Uterus (tissue), 2 donors: ENCODE measurements around the gene FGF14.

ENCODE experiments used
- POLR2A ChIP-seq, 2 donors: fragments of 450-650 bp; IDR thresholded peaks; one replicate each; pipeline ENCODE4 v1.6.1; 2016; ENCODE audit warnings: antibody characterized with exemption in 2 of 2, mild to moderate bottlenecking in 1 of 2, moderate library complexity in 1 of 2
- TF ChIP-seq, protein P1 (sequence below), 4 experiments: fragments of 200-600 bp in 2 of 4; fragments of 450-650 bp in 2 of 4; sonication (generic) in 2 of 4; IDR thresholded peaks; one replicate each; pipeline ENCODE4 v1.5.1; 2016 to 2019; ENCODE audit warnings: antibody characterized with exemption in 4 of 4, mild to moderate bottlenecking in 2 of 4, moderate library complexity in 1 of 4

DNA sequence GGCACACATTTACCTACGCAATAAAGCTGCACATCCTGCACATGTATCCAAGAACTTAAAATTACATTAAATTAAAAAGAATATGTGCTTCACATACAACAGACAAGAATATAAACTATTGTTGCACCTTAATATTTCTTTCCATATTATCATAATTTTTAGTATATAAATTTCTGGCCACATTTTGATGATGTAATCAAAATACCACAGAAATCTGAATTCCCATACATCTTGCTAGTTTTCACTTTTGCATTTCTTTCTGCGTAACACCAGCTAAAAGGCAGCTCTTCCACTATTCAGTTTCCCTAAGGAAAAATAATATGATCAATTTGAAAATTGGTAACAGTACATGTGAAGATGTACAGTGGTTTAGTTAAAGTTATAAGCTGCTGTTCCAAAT is 42.6 kb downstream of the FGF14 start:
- TF ChIP-seq, protein P1, sequence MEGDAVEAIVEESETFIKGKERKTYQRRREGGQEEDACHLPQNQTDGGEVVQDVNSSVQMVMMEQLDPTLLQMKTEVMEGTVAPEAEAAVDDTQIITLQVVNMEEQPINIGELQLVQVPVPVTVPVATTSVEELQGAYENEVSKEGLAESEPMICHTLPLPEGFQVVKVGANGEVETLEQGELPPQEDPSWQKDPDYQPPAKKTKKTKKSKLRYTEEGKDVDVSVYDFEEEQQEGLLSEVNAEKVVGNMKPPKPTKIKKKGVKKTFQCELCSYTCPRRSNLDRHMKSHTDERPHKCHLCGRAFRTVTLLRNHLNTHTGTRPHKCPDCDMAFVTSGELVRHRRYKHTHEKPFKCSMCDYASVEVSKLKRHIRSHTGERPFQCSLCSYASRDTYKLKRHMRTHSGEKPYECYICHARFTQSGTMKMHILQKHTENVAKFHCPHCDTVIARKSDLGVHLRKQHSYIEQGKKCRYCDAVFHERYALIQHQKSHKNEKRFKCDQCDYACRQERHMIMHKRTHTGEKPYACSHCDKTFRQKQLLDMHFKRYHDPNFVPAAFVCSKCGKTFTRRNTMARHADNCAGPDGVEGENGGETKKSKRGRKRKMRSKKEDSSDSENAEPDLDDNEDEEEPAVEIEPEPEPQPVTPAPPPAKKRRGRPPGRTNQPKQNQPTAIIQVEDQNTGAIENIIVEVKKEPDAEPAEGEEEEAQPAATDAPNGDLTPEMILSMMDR (IDR thresholded peaks at IDR 0.05): no peak
- no peak for TF ChIP-seq POLR2A (IDR thresholded peaks at IDR 0.05)
